Mammary epithelial cell (primary cell): ENCODE measurements around the gene TCF7.

ENCODE experiments used
- EZH2 ChIP-seq: IDR thresholded peaks from 2 replicates; pipeline ENCODE4 v1.6.1; 2012; ENCODE audit warnings: low read length, inconsistent platforms, borderline replicate concordance
- TF ChIP-seq, protein P1 (sequence below), 2 donors: IDR thresholded peaks in 1 of 2; conservative IDR thresholded peaks in 1 of 2; 2 replicates each; pipeline ENCODE4 v1.5.1; 2011 to 2012; ENCODE audit warnings: inconsistent platforms in 2 of 2, low read length in 2 of 2, mild to moderate bottlenecking in 2 of 2, control low read depth in 1 of 2, low read depth in 1 of 2; ENCODE audit not compliant: insufficient read depth in 1 of 2; ENCODE audit errors: extremely low read depth in 1 of 2

- TF ChIP-seq, protein P1, sequence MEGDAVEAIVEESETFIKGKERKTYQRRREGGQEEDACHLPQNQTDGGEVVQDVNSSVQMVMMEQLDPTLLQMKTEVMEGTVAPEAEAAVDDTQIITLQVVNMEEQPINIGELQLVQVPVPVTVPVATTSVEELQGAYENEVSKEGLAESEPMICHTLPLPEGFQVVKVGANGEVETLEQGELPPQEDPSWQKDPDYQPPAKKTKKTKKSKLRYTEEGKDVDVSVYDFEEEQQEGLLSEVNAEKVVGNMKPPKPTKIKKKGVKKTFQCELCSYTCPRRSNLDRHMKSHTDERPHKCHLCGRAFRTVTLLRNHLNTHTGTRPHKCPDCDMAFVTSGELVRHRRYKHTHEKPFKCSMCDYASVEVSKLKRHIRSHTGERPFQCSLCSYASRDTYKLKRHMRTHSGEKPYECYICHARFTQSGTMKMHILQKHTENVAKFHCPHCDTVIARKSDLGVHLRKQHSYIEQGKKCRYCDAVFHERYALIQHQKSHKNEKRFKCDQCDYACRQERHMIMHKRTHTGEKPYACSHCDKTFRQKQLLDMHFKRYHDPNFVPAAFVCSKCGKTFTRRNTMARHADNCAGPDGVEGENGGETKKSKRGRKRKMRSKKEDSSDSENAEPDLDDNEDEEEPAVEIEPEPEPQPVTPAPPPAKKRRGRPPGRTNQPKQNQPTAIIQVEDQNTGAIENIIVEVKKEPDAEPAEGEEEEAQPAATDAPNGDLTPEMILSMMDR (conservative IDR thresholded peaks at IDR 0.05 in 1 of 2, IDR thresholded peaks at IDR 0.05 in 1 of 2; ENCODE audit: extremely low read depth in 1 of 2, insufficient read depth in 1 of 2, low read depth in 1 of 2, low read length in 2 of 2): no peak
- TF ChIP-seq EZH2: no peak
Observed at GRCh38 chr5:134095293-134095692, 19.2 kb upstream of the TCF7 start.
